ENCODE data around the gene PSME2. TPM values are rescaled to one million over a fixed set of nuclear protein-coding genes. Genes with fewer than 3 reads are reported as not detected.

The PSME2 gene
- total RNA-seq, 2 experiments from 2014 or later, result 188 to 290 TPM

DNA sequence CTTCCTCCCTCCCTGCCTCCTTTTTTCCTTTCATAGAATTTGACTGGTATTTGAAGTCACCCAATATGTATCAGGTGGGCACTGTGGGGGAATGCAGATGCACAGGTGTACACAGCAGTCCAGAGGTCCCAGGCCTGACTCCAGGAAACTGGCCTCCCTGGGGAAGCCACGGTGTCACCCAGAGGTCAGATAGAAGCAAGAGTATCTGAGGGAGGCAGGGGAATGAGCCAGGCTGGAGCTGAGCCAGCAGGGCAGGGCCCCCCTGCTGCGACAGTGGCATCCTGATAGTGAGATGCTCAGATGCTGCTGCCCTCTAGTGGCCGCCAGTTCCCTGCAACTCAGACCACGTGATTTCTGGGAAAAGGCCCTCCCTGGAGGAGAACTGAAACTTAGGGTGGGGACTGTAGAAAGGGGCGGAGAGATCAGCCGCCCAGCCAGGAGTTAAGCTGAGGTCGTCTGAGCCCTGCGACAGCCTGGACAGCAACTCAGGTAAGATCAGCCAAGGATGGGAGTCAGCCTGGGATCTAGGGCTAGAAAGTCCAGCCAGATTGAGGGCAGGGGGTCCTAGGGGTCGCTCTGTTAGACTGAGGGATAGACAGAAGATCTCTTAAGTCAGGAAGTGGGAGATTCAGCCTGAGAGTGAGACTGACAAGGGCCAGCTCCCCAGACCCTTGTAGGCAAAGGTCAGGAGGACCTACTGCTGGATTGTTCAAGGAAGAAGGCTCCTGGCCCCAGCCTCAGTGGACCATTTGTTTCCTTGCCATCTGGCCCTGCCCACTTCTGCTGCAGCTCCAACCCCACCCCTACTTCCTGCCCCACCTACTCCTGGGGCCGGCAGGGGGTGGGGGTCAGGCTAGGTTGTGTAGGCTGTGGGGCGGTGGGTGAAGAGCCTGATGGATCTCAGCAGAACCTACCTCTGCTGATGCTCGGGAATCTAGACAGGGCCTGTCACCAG lies 14.7 kb upstream of the PSME2 start, which contains the start of gene IRF9:
TSS of gene IRF9 (plus strand) at position 416 of the 955 bp plus-strand sequence. CDS start 880 bp downstream, outside the sequence.
- Histone ChIP-seq H3K4me3 (ENCODE audit: low read depth, low read length, poor library complexity, severe bottlenecking) (peak within 1 kb of the TSS; percentile 70), H2AFZ (ENCODE audit: low read length) (no peak within 1 kb of the TSS; the same call in 1 of the 2 replicates), H4K20me1 (ENCODE audit: insufficient read depth, low read length) (no peaks in the 10 kb centered on the region), H3K79me2 (ENCODE audit: insufficient read depth, low read depth, low read length) (peaks cover 7% of the 10 kb centered on the region; the same call in 1 of the 2 replicates), H3K9me2 (ENCODE audit: insufficient read depth, low read length) (no peaks in the 10 kb centered on the region), H3K9me3 (ENCODE audit: low read length) (no peaks in the 10 kb centered on the region), H3K36me3 (ENCODE audit: insufficient read depth, low read length) (peaks cover 70% of the 10 kb centered on the region), H3K4me2 (ENCODE audit: low read length) (peak within 1 kb of the TSS; percentile 83), H3K27ac (ENCODE audit: low read depth, low read length, poor library complexity, severe bottlenecking) (peak within 1 kb of the TSS; percentile 68), H3K4me1 (ENCODE audit: insufficient read depth, low read length, poor library complexity, severe bottlenecking) (peaks cover 16% of the 10 kb centered on the region)
- intact Hi-C loops (cut with micrococcal nuclease; ENCODE audit: unreplicated experiment), result loop anchor here (1.0 to 2.0 kb wide), 7 partner anchors 14 to 147 kb away; partner anchors contain the start of genes DCAF11, EMC9, IPO4 and NRL
- peak; percentile 95 for DNase-seq (ENCODE audit: low spot score)
- TF ChIP-seq EZH2phosphoT487 (IDR thresholded peaks at IDR 0.05; ENCODE audit: borderline replicate concordance, low read depth, low read length), result no peak
- TF ChIP-seq, protein P1, sequence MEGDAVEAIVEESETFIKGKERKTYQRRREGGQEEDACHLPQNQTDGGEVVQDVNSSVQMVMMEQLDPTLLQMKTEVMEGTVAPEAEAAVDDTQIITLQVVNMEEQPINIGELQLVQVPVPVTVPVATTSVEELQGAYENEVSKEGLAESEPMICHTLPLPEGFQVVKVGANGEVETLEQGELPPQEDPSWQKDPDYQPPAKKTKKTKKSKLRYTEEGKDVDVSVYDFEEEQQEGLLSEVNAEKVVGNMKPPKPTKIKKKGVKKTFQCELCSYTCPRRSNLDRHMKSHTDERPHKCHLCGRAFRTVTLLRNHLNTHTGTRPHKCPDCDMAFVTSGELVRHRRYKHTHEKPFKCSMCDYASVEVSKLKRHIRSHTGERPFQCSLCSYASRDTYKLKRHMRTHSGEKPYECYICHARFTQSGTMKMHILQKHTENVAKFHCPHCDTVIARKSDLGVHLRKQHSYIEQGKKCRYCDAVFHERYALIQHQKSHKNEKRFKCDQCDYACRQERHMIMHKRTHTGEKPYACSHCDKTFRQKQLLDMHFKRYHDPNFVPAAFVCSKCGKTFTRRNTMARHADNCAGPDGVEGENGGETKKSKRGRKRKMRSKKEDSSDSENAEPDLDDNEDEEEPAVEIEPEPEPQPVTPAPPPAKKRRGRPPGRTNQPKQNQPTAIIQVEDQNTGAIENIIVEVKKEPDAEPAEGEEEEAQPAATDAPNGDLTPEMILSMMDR (conservative IDR thresholded peaks at IDR 0.05; ENCODE audit: low read length), result peak; percentile 95
- CTCF ChIA-PET (ENCODE audit: unreplicated experiment), result interaction anchor here (0.7 to 2.1 kb wide), 10 partner anchors 10 to 67 kb away, joined by 3 to 8 read pairs (median 4); partner anchors contain the start of genes CHMP4A, DCAF11, EMC9 and NRL
- TSS peak; percentile 45 for BruUV-seq (replicated peaks)
- POLR2A ChIA-PET, result interaction anchor here (0.6 to 2.7 kb wide), 13 partner anchors 13 to 212 kb away, joined by 3 to 15 read pairs (median 3); partner anchors contain the start of genes DCAF11, EMC9, IPO4 and PCK2

DNA sequence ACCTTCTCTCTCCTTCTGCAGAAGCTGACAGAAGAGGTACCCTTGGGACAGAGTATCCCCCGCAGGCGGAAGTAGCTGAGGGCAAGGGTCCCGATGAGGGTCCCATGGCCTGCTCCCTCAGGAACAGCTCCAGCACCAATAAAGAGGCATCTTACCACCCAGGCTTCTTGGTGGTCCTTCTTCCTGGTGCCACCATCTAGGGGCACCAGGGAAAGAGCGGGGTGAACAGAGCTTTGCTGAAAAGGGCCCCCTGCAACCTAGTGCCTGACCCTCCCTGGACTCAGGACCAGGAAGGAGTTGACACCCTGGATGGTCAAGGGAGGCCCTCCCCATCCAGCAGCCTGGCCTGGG lies 14.1 kb upstream of the PSME2 start:
- intact Hi-C loops (cut with micrococcal nuclease; ENCODE audit: unreplicated experiment), result loop anchor here (2.0 kb wide), 1 partner anchor 28 kb away; the partner anchor contains the start of gene IPO4
- Histone ChIP-seq H3K36me3 (ENCODE audit: insufficient read depth, low read length) (peaks cover 69% of the 10 kb centered on the region), H3K4me1 (ENCODE audit: insufficient read depth, low read length, poor library complexity, severe bottlenecking) (peaks cover 16% of the 10 kb centered on the region), H4K20me1 (ENCODE audit: insufficient read depth, low read length) (no peaks in the 10 kb centered on the region), H3K79me2 (ENCODE audit: insufficient read depth, low read depth, low read length) (peaks cover 7% of the 10 kb centered on the region; the same call in 1 of the 2 replicates), H3K9me3 (ENCODE audit: low read length) (no peaks in the 10 kb centered on the region), H2AFZ (ENCODE audit: low read length) (no peak overlapping the region), H3K4me2 (ENCODE audit: low read length) (no peak overlapping the region), H3K9me2 (ENCODE audit: insufficient read depth, low read length) (no peaks in the 10 kb centered on the region), H3K27ac (ENCODE audit: low read depth, low read length, poor library complexity, severe bottlenecking) (peak overlapping the region; percentile 15), H3K4me3 (ENCODE audit: low read depth, low read length, poor library complexity, severe bottlenecking) (no peak overlapping the region)
- no TSS peak for BruUV-seq (replicated peaks)
- no peak for DNase-seq (ENCODE audit: low spot score)
- ChIA-PET CTCF (ENCODE audit: unreplicated experiment) (interaction anchor here (1.0 to 2.1 kb wide), 6 partner anchors 12 to 66 kb away, joined by 3 to 8 read pairs (median 4); partner anchors contain the start of genes CHMP4A, DCAF11, EMC9 and NRL), POLR2A (interaction anchor here (0.9 to 2.7 kb wide), 6 partner anchors 12 to 71 kb away, joined by 3 to 15 read pairs (median 3); partner anchors contain the start of genes DCAF11, IPO4, PSME2 and RNF31)
- TF ChIP-seq, protein P1 (conservative IDR thresholded peaks at IDR 0.05; ENCODE audit: low read length), result no peak
- TF ChIP-seq EZH2phosphoT487 (IDR thresholded peaks at IDR 0.05; ENCODE audit: borderline replicate concordance, low read depth, low read length), result no peak
